Effector memory CD4-positive, alpha-beta T cell (primary cell): Measurements from ENCODE around the gene PARN.
"Not testable (repeated sequence)": the region's sequence is repeated elsewhere in the genome, so short reads cannot be mapped to it uniquely, and the experiment has no call there.

Experiments
- DNase-seq, 3 donors: peaks; one replicate each; pipeline ENCODE4 v3.0.0-alpha.2; 2020
- H3K27ac ChIP-seq: 2 replicates; pipeline ENCODE4 v1.7.0; 2013; ENCODE audit warnings: mild to moderate bottlenecking, low read length, moderate library complexity; ENCODE audit not compliant: insufficient read depth, poor library complexity, severe bottlenecking
- H3K27me3 ChIP-seq: replicated peaks from 2 replicates; pipeline ENCODE4 v1.7.0; 2013; ENCODE audit warnings: mild to moderate bottlenecking, low read length; ENCODE audit not compliant: insufficient read depth, control insufficient read depth, poor library complexity, severe bottlenecking
- H3K36me3 ChIP-seq: 2 replicates; pipeline ENCODE4 v1.7.0; 2013; ENCODE audit warnings: mild to moderate bottlenecking, low read length, moderate library complexity; ENCODE audit not compliant: control insufficient read depth, insufficient read depth
- H3K4me1 ChIP-seq: 2 replicates; pipeline ENCODE4 v1.7.0; 2013; ENCODE audit warnings: low read length, mild to moderate bottlenecking; ENCODE audit not compliant: control insufficient read depth, insufficient read depth, poor library complexity, severe bottlenecking
- H3K4me3 ChIP-seq: 2 replicates; pipeline ENCODE4 v1.7.0; 2013; ENCODE audit warnings: low read length, low read depth, mild to moderate bottlenecking; ENCODE audit not compliant: insufficient read depth, poor library complexity, severe bottlenecking
- H3K9me3 ChIP-seq: 2 replicates; pipeline ENCODE4 v1.7.0; 2013; ENCODE audit warnings: mild to moderate bottlenecking, low read length, moderate library complexity; ENCODE audit not compliant: control insufficient read depth

PARN gene

GRCh38 chr16:14560523-14560922 lies 69.5 kb downstream of the PARN start:
- DNase-seq, result no peak
- Histone ChIP-seq H3K27me3 (no peaks in the 10 kb centered on the region), H3K27ac (no peak overlapping the region), H3K9me3 (no peaks in the 10 kb centered on the region), H3K36me3 (peaks cover 6% of the 10 kb centered on the region), H3K4me3 (no peak overlapping the region), H3K4me1 (no peaks in the 10 kb centered on the region)

- no peak for DNase-seq
- H3K27ac ChIP-seq, result no peak overlapping the region
- no peaks in the 10 kb centered on the region for H3K9me3 ChIP-seq
- H3K4me1 ChIP-seq, result no peaks in the 10 kb centered on the region
- no peaks in the 10 kb centered on the region for H3K27me3 ChIP-seq
- peaks cover 8% of the 10 kb centered on the region for H3K36me3 ChIP-seq
- no peak overlapping the region for H3K4me3 ChIP-seq
Measured at GRCh38 chr16:14559809-14560241, 70.2 kb downstream of the PARN start.

DNA sequence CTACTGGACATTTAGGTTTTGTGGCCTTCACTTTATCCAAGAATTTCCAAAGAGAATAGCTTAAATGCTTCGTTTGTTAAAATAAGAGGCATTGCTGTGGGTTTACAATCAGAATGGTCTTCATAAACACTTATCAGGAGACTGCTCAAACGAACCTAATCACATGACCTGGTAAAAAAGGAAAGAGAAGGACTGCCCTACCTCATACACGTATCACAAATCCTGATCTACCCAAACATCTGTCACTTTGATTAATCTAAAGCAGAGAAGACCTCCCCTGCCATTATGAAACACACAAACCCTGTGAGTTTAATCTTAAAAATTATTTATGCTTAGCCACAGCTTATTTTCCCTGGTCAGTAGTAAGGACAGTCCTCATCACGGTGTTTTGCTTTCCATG lies 76.6 kb downstream of the PARN start:
- Histone ChIP-seq H3K27me3 (no peaks in the 10 kb centered on the region), H3K36me3 (peaks cover 42% of the 10 kb centered on the region), H3K9me3 (no peaks in the 10 kb centered on the region), H3K4me1 (no peaks in the 10 kb centered on the region), H3K27ac (no peak overlapping the region), H3K4me3 (no peak overlapping the region)
- no peak for DNase-seq

GRCh38 chr16:14549789-14550153 lies 80.3 kb downstream of the PARN start:
- Histone ChIP-seq H3K4me1 (no peaks in the 10 kb centered on the region), H3K4me3 (no peak overlapping the region)
- no peak for DNase-seq

GRCh38 chr16:14548933-14549788 lies 80.9 kb downstream of the PARN start:
- no peaks in the 10 kb centered on the region for H3K27me3 ChIP-seq
- H3K27ac ChIP-seq, result no peak overlapping the region
- H3K4me1 ChIP-seq, result no peaks in the 10 kb centered on the region
- DNase-seq, result no peak
- no peaks in the 10 kb centered on the region for H3K9me3 ChIP-seq
- peaks cover 33% of the 10 kb centered on the region for H3K36me3 ChIP-seq
- no peak overlapping the region for H3K4me3 ChIP-seq

More at GRCh38 chr16:14549789-14550153, 80.3 kb downstream of the PARN start:
- Histone ChIP-seq H3K27ac (no peak overlapping the region), H3K9me3 (no peaks in the 10 kb centered on the region), H3K36me3 (peaks cover 33% of the 10 kb centered on the region), H3K27me3 (no peaks in the 10 kb centered on the region)

- peaks cover 3% of the 10 kb centered on the region for H3K9me3 ChIP-seq
- DNase-seq, result no peak
- H3K27me3 ChIP-seq, result no peaks in the 10 kb centered on the region
- no peak overlapping the region for H3K27ac ChIP-seq
- peaks cover 24% of the 10 kb centered on the region for H3K36me3 ChIP-seq
- H3K4me3 ChIP-seq, result no peak overlapping the region
- no peaks in the 10 kb centered on the region for H3K4me1 ChIP-seq
Measured at GRCh38 chr16:14545346-14545884, 84.6 kb downstream of the PARN start.

GRCh38 chr16:14544846-14545245 lies 85.2 kb downstream of the PARN start:
- H3K9me3 ChIP-seq, H3K27ac ChIP-seq, H3K4me1 ChIP-seq, H3K27me3 ChIP-seq, H3K4me3 ChIP-seq, DNase-seq: not testable (repeated sequence)
- H3K36me3 ChIP-seq, result peaks cover 21% of the 10 kb centered on the region

DNA sequence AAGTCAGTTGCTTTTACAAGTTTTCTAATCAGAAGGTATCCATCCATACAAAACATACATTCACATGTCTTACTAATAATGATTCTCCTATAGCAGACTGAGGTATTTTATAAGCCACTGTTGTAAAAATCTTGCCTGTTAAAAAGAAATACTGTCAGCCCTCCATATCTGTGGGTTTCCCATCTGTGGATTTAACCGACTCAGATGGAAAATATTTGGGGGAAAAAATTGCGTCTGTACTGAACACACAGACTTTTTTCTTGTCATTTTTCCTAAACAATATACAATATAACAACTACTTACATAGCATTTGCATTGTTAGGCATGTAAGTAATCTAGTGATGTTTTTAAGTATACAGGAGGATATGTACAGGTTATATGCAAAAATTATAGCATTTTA lies 90.4 kb downstream of the PARN start:
- H3K36me3 ChIP-seq, result peaks cover 13% of the 10 kb centered on the region
- no peak overlapping the region for H3K4me3 ChIP-seq
- no peak overlapping the region for H3K27ac ChIP-seq
- H3K27me3 ChIP-seq, result no peaks in the 10 kb centered on the region
- DNase-seq, result no peak
- H3K4me1 ChIP-seq, result no peaks in the 10 kb centered on the region
- peaks cover 3% of the 10 kb centered on the region for H3K9me3 ChIP-seq

DNA sequence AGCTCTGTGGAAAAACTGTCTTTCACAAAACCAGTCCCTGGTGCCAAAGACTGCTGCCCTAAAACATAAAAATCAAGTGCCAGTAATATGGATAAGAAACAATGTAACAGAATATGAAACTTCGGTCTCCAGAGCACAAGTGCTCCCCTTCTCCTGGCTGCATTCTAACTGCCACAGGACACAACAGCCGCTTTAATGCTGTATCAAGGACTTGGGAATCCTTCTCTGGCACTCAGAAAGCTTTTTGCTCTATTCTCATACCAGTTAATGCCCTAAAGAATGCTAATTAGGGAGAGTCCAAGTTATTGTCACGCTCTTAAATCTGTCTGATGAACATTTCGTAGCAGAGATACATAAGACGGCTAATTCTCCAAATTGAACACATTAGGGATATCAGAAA lies 90.9 kb downstream of the PARN start:
- Histone ChIP-seq H3K9me3 (peaks cover 3% of the 10 kb centered on the region), H3K4me1 (no peaks in the 10 kb centered on the region), H3K27me3 (no peaks in the 10 kb centered on the region), H3K36me3 (peaks cover 11% of the 10 kb centered on the region), H3K27ac (no peak overlapping the region), H3K4me3 (no peak overlapping the region)
- no peak for DNase-seq

DNA sequence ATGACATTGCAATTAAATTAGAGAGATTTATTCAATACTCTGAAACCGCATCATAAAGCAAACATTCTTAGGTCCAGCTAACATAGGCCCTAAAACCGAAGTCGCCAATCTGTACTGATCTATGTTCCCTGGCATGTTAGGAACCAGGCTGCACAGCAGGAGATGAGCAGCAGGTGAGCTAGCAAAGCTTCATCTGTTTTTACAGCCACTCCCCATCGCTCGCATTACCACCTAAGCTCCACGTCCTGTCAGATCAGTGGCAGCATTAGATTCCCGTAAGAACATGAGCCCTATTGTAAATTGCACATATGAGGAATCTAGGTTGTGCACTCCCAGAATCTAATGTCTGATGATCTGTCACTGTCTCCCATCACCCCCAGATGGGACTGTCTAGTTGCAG lies 91.5 kb downstream of the PARN start:
- DNase-seq, result no peak
- no peaks in the 10 kb centered on the region for H3K27me3 ChIP-seq
- H3K4me3 ChIP-seq, result no peak overlapping the region
- peaks cover 3% of the 10 kb centered on the region for H3K9me3 ChIP-seq
- H3K36me3 ChIP-seq, result peaks cover 8% of the 10 kb centered on the region
- no peaks in the 10 kb centered on the region for H3K4me1 ChIP-seq
- no peak overlapping the region for H3K27ac ChIP-seq
